ENCODE measurements around the gene WDPCP. TPM values are rescaled to one million over a fixed set of nuclear protein-coding genes. Genes with fewer than 3 reads are reported as not detected.
"Not testable (repeated sequence)": the region's sequence is repeated elsewhere in the genome, so short reads cannot be mapped to it uniquely, and the experiment has no call there.

The WDPCP gene
- total RNA-seq, 2 donors from 2014 or later: 11.6 to 12.9 TPM

GRCh38 chr2:63163161-63163820 is 425.0 kb downstream of the WDPCP start:
- peaks cover 3% of the 10 kb centered on the region for H3K36me3 Mint-ChIP-seq (ENCODE audit: low read depth)
- no peaks in the 10 kb centered on the region for H3K27me3 Mint-ChIP-seq
- ATAC-seq: no peak
- no peaks in the 10 kb centered on the region for H3K4me1 Mint-ChIP-seq
- H3K27ac Mint-ChIP-seq: no peak overlapping the region
- DNase-seq: no peak
- H3K9me3 ChIP-seq (ENCODE audit: control insufficient read depth, low read length, poor library complexity, severe bottlenecking): no peaks in the 10 kb centered on the region
- H3K4me3 Mint-ChIP-seq: no peak overlapping the region

- Mint-ChIP-seq H3K4me3 (no peak overlapping the region), H3K36me3 (ENCODE audit: low read depth) (no peaks in the 10 kb centered on the region), H3K4me1 (no peaks in the 10 kb centered on the region), H3K27ac (no peak overlapping the region), H3K27me3 (no peaks in the 10 kb centered on the region)
- H3K9me3 ChIP-seq (ENCODE audit: control insufficient read depth, low read length, poor library complexity, severe bottlenecking): no peaks in the 10 kb centered on the region
- no peak for ATAC-seq
- DNase-seq: no peak
Observed at GRCh38 chr2:63159262-63159661, 429.0 kb downstream of the WDPCP start.

GRCh38 chr2:63136683-63137082 is 451.6 kb downstream of the WDPCP start:
- H3K4me3 Mint-ChIP-seq; H3K9me3 ChIP-seq (ENCODE audit: control insufficient read depth, low read length, poor library complexity, severe bottlenecking); H3K4me1 Mint-ChIP-seq; DNase-seq; ATAC-seq; H3K27me3 Mint-ChIP-seq; H3K36me3 Mint-ChIP-seq (ENCODE audit: low read depth); H3K27ac Mint-ChIP-seq: not testable (repeated sequence)

- H3K9me3 ChIP-seq (ENCODE audit: control insufficient read depth, low read length, poor library complexity, severe bottlenecking): no peaks in the 10 kb centered on the region
- H3K27me3 Mint-ChIP-seq: no peaks in the 10 kb centered on the region
- no peaks in the 10 kb centered on the region for H3K4me1 Mint-ChIP-seq
- ATAC-seq: no peak
- DNase-seq: no peak
- no peaks in the 10 kb centered on the region for H3K36me3 Mint-ChIP-seq (ENCODE audit: low read depth)
- H3K27ac Mint-ChIP-seq: no peak overlapping the region
- no peak overlapping the region for H3K4me3 Mint-ChIP-seq
Observed at GRCh38 chr2:63132020-63132419, 456.3 kb downstream of the WDPCP start.

GRCh38 chr2:63131196-63131595 is 457.1 kb downstream of the WDPCP start:
- Mint-ChIP-seq H3K4me3 (no peak overlapping the region), H3K27me3 (no peaks in the 10 kb centered on the region), H3K27ac (no peak overlapping the region), H3K36me3 (ENCODE audit: low read depth) (no peaks in the 10 kb centered on the region), H3K4me1 (no peaks in the 10 kb centered on the region)
- ATAC-seq: no peak
- DNase-seq: no peak
- H3K9me3 ChIP-seq (ENCODE audit: control insufficient read depth, low read length, poor library complexity, severe bottlenecking): no peaks in the 10 kb centered on the region

GRCh38 chr2:63127594-63127993 is 460.7 kb downstream of the WDPCP start:
- Mint-ChIP-seq H3K27ac (no peak overlapping the region), H3K27me3 (no peaks in the 10 kb centered on the region), H3K4me1 (no peaks in the 10 kb centered on the region), H3K4me3 (no peak overlapping the region), H3K36me3 (ENCODE audit: low read depth) (no peaks in the 10 kb centered on the region)
- no peaks in the 10 kb centered on the region for H3K9me3 ChIP-seq (ENCODE audit: control insufficient read depth, low read length, poor library complexity, severe bottlenecking)
- DNase-seq (no peak), ATAC-seq (no peak)

- no peaks in the 10 kb centered on the region for H3K4me1 Mint-ChIP-seq
- no peaks in the 10 kb centered on the region for H3K36me3 Mint-ChIP-seq (ENCODE audit: low read depth)
- no peak overlapping the region for H3K27ac Mint-ChIP-seq
- no peaks in the 10 kb centered on the region for H3K9me3 ChIP-seq (ENCODE audit: control insufficient read depth, low read length, poor library complexity, severe bottlenecking)
- H3K27me3 Mint-ChIP-seq: no peaks in the 10 kb centered on the region
- no peak overlapping the region for H3K4me3 Mint-ChIP-seq
- DNase-seq: no peak
- ATAC-seq: no peak
Observed at GRCh38 chr2:63124850-63125249, 463.4 kb downstream of the WDPCP start.

GRCh38 chr2:63124218-63124617 is 464.1 kb downstream of the WDPCP start:
- H3K36me3 Mint-ChIP-seq (ENCODE audit: low read depth): no peaks in the 10 kb centered on the region
- H3K4me1 Mint-ChIP-seq: no peaks in the 10 kb centered on the region
- no peak for DNase-seq
- H3K27ac Mint-ChIP-seq: no peak overlapping the region
- no peaks in the 10 kb centered on the region for H3K9me3 ChIP-seq (ENCODE audit: control insufficient read depth, low read length, poor library complexity, severe bottlenecking)
- no peak overlapping the region for H3K4me3 Mint-ChIP-seq
- H3K27me3 Mint-ChIP-seq: no peaks in the 10 kb centered on the region
- ATAC-seq: no peak

GRCh38 chr2:63122921-63123320 is 465.4 kb downstream of the WDPCP start:
- Mint-ChIP-seq H3K4me3 (no peak overlapping the region), H3K27ac (no peak overlapping the region)
- ATAC-seq: no peak

GRCh38 chr2:63121055-63121834 is 467.0 kb downstream of the WDPCP start:
- Mint-ChIP-seq H3K27me3 (no peaks in the 10 kb centered on the region), H3K4me3 (no peak overlapping the region), H3K4me1 (no peaks in the 10 kb centered on the region), H3K36me3 (ENCODE audit: low read depth) (no peaks in the 10 kb centered on the region), H3K27ac (no peak overlapping the region)
- no peak for DNase-seq
- ATAC-seq: no peak
- peaks cover 3% of the 10 kb centered on the region for H3K9me3 ChIP-seq (ENCODE audit: control insufficient read depth, low read length, poor library complexity, severe bottlenecking)

More at GRCh38 chr2:63122921-63123320, 465.4 kb downstream of the WDPCP start:
- no peak for DNase-seq
- Mint-ChIP-seq H3K27me3 (no peaks in the 10 kb centered on the region), H3K4me1 (no peaks in the 10 kb centered on the region), H3K36me3 (ENCODE audit: low read depth) (no peaks in the 10 kb centered on the region)
- H3K9me3 ChIP-seq (ENCODE audit: control insufficient read depth, low read length, poor library complexity, severe bottlenecking): peaks cover 3% of the 10 kb centered on the region

- ATAC-seq (no peak), DNase-seq (no peak)
- no peak overlapping the region for H3K27ac Mint-ChIP-seq
- H3K4me1 Mint-ChIP-seq: no peaks in the 10 kb centered on the region
- no peaks in the 10 kb centered on the region for H3K27me3 Mint-ChIP-seq
- H3K36me3 Mint-ChIP-seq (ENCODE audit: low read depth): no peaks in the 10 kb centered on the region
- H3K9me3 ChIP-seq (ENCODE audit: control insufficient read depth, low read length, poor library complexity, severe bottlenecking): peaks cover 3% of the 10 kb centered on the region
- no peak overlapping the region for H3K4me3 Mint-ChIP-seq
Observed at GRCh38 chr2:63118821-63119220, 469.5 kb downstream of the WDPCP start.

- no peak overlapping the region for H3K4me3 Mint-ChIP-seq
- no peak overlapping the region for H3K27ac Mint-ChIP-seq
- DNase-seq (no peak), ATAC-seq (no peak)
- no peaks in the 10 kb centered on the region for H3K4me1 Mint-ChIP-seq
- H3K9me3 ChIP-seq (ENCODE audit: control insufficient read depth, low read length, poor library complexity, severe bottlenecking): peaks cover 5% of the 10 kb centered on the region
- H3K36me3 Mint-ChIP-seq (ENCODE audit: low read depth): no peaks in the 10 kb centered on the region
- H3K27me3 Mint-ChIP-seq: no peaks in the 10 kb centered on the region
Observed at GRCh38 chr2:63104482-63104881, 483.8 kb downstream of the WDPCP start.

- DNase-seq (no peak), ATAC-seq (no peak)
- H3K27me3 Mint-ChIP-seq: no peaks in the 10 kb centered on the region
- H3K4me3 Mint-ChIP-seq: no peak overlapping the region
- no peaks in the 10 kb centered on the region for H3K36me3 Mint-ChIP-seq (ENCODE audit: low read depth)
- H3K9me3 ChIP-seq (ENCODE audit: control insufficient read depth, low read length, poor library complexity, severe bottlenecking): peaks cover 5% of the 10 kb centered on the region
- no peak overlapping the region for H3K27ac Mint-ChIP-seq
- H3K4me1 Mint-ChIP-seq: no peaks in the 10 kb centered on the region
Observed at GRCh38 chr2:63101954-63102353, 486.3 kb downstream of the WDPCP start.

GRCh38 chr2:63099032-63099431 is 489.2 kb downstream of the WDPCP start:
- ATAC-seq (no peak), DNase-seq (no peak)
- H3K4me3 Mint-ChIP-seq: no peak overlapping the region
- H3K36me3 Mint-ChIP-seq (ENCODE audit: low read depth): no peaks in the 10 kb centered on the region
- H3K9me3 ChIP-seq (ENCODE audit: control insufficient read depth, low read length, poor library complexity, severe bottlenecking): no peaks in the 10 kb centered on the region
- no peaks in the 10 kb centered on the region for H3K4me1 Mint-ChIP-seq
- H3K27ac Mint-ChIP-seq: no peak overlapping the region
- no peaks in the 10 kb centered on the region for H3K27me3 Mint-ChIP-seq

Measured in T-helper 17 cell (primary cell).